H9 (cell line): Measurements from ENCODE around the gene NKG7. TPM values are rescaled to one million over a fixed set of nuclear protein-coding genes. Genes with fewer than 3 reads are reported as not detected.
"Not testable (repeated sequence)": the region's sequence is repeated elsewhere in the genome, so short reads cannot be mapped to it uniquely, and the experiment has no call there.

Experiments
- DNase-seq: peaks from one replicate; pipeline ENCODE4 v3.0.0-alpha.2; 2017
- H2AFZ ChIP-seq: one replicate; pipeline ENCODE4 v1.6.1; 2013; ENCODE audit warnings: mild to moderate bottlenecking, low read length, control low read depth, moderate library complexity
- H2AK5ac ChIP-seq: 2 replicates; pipeline ENCODE4 v1.6.1; 2013; ENCODE audit warnings: low read length, control low read depth, mixed read lengths; ENCODE audit not compliant: insufficient read length
- H2BK120ac ChIP-seq: one replicate; pipeline ENCODE4 v1.6.1; 2013; ENCODE audit warnings: low read depth, mild to moderate bottlenecking, low read length, control low read depth, inconsistent platforms; ENCODE audit not compliant: poor library complexity, severe bottlenecking
- H2BK12ac ChIP-seq: 2 replicates; pipeline ENCODE4 v1.6.1; 2013; ENCODE audit warnings: low read length, control low read depth, mixed read lengths, low read depth; ENCODE audit not compliant: insufficient read length
- H2BK15ac ChIP-seq: 2 replicates; pipeline ENCODE4 v1.6.1; 2013; ENCODE audit warnings: low read depth, low read length, control low read depth
- H2BK20ac ChIP-seq: one replicate; pipeline ENCODE4 v1.6.1; 2013; ENCODE audit warnings: low read depth, mild to moderate bottlenecking, low read length, control low read depth, inconsistent platforms; ENCODE audit not compliant: poor library complexity, severe bottlenecking
- H2BK5ac ChIP-seq: 2 replicates; pipeline ENCODE4 v1.6.1; 2013; ENCODE audit warnings: low read length, control low read depth, mixed read lengths; ENCODE audit not compliant: insufficient read length
- H3K14ac ChIP-seq: 2 replicates; pipeline ENCODE4 v1.6.1; 2013; ENCODE audit warnings: low read length, control low read depth; ENCODE audit not compliant: insufficient read depth
- H3K18ac ChIP-seq: 2 replicates; pipeline ENCODE4 v1.6.1; 2013; ENCODE audit warnings: low read depth, mild to moderate bottlenecking, mixed read lengths, low read length, control low read depth; ENCODE audit not compliant: insufficient read length
- H3K23ac ChIP-seq: 2 replicates; pipeline ENCODE4 v1.6.1; 2013; ENCODE audit warnings: low read length, control low read depth, mixed read lengths, low read depth; ENCODE audit not compliant: insufficient read length
- H3K23me2 ChIP-seq: 2 replicates; pipeline ENCODE4 v1.6.1; 2013; ENCODE audit warnings: low read depth, mild to moderate bottlenecking, mixed read lengths, low read length, control low read depth; ENCODE audit not compliant: insufficient read length, poor library complexity, severe bottlenecking
- H3K27ac ChIP-seq: 2 replicates; pipeline ENCODE4 v1.5.1; 2013; ENCODE audit warnings: low read length, control low read depth, mixed read lengths, low read depth; ENCODE audit not compliant: insufficient read length
- H3K27me3 ChIP-seq: 2 replicates; pipeline ENCODE4 v1.6.1; 2013; ENCODE audit warnings: low read length, control low read depth, inconsistent platforms; ENCODE audit not compliant: insufficient read depth
- H3K4ac ChIP-seq: 2 replicates; pipeline ENCODE4 v1.6.1; 2013; ENCODE audit warnings: low read depth, mild to moderate bottlenecking, control low read depth, inconsistent platforms, low read length, moderate library complexity
- H3K4me1 ChIP-seq: 2 replicates; pipeline ENCODE4 v1.6.1; 2013; ENCODE audit warnings: low read length, control low read depth, inconsistent platforms; ENCODE audit not compliant: insufficient read depth
- H3K4me2 ChIP-seq: 2 replicates; pipeline ENCODE4 v1.6.1; 2013; ENCODE audit warnings: low read length, control low read depth, mixed read lengths; ENCODE audit not compliant: insufficient read length, insufficient read depth
- H3K56ac ChIP-seq: 2 replicates; pipeline ENCODE4 v1.6.1; 2013; ENCODE audit warnings: low read depth, mild to moderate bottlenecking, mixed read lengths, low read length, control low read depth; ENCODE audit not compliant: insufficient read length
- H3K79me1 ChIP-seq: 2 replicates; pipeline ENCODE4 v1.6.1; 2013; ENCODE audit warnings: low read depth, mild to moderate bottlenecking, moderate library complexity, low read length, control low read depth, inconsistent platforms; ENCODE audit not compliant: insufficient read depth, poor library complexity, severe bottlenecking
- H3K79me2 ChIP-seq: 2 replicates; pipeline ENCODE4 v1.6.1; 2013; ENCODE audit warnings: low read length, control low read depth, inconsistent platforms; ENCODE audit not compliant: insufficient read depth
- H3K9ac ChIP-seq: 2 replicates; pipeline ENCODE4 v1.6.1; 2013; ENCODE audit warnings: low read length, control low read depth, mixed read lengths; ENCODE audit not compliant: insufficient read length; ENCODE audit errors: extremely low read depth
- H3K9me3 ChIP-seq: one replicate; pipeline ENCODE4 v1.6.1; 2013; ENCODE audit warnings: low read depth, low read length, inconsistent platforms; ENCODE audit not compliant: control insufficient read depth
- H3T11ph ChIP-seq: one replicate; pipeline ENCODE4 v1.6.1; 2013; ENCODE audit warnings: mild to moderate bottlenecking, low read length, control low read depth, inconsistent platforms
- H4K20me1 ChIP-seq: one replicate; pipeline ENCODE4 v1.6.1; 2013; ENCODE audit not compliant: control insufficient read depth, insufficient read length, insufficient read depth
- H4K5ac ChIP-seq: 2 replicates; pipeline ENCODE4 v1.6.1; 2013; ENCODE audit warnings: low read depth, mild to moderate bottlenecking, mixed read lengths, low read length, control low read depth; ENCODE audit not compliant: insufficient read length
- H4K8ac ChIP-seq: replicated peaks from 2 replicates; pipeline ENCODE4 v1.6.1; 2013; ENCODE audit warnings: low read length, control low read depth, mixed read lengths, low read depth; ENCODE audit not compliant: insufficient read length
- H4K91ac ChIP-seq: 2 replicates; pipeline ENCODE4 v1.6.1; 2013; ENCODE audit warnings: low read depth, mild to moderate bottlenecking, moderate library complexity, mixed read lengths, low read length, control low read depth; ENCODE audit not compliant: insufficient read length
- H3K27ac Mint-ChIP-seq, 3 experiments: 2 replicates in 2 of 3; 3 replicates in 1 of 3; pipeline ENCODE4 v1.8.0; 2020 to 2021; ENCODE audit warnings: mixed read lengths in 3 of 3, mild to moderate bottlenecking in 1 of 3, moderate library complexity in 1 of 3
- H3K27me3 Mint-ChIP-seq: 2 replicates; pipeline ENCODE4 v1.8.0; 2021; ENCODE audit warnings: low read depth, mild to moderate bottlenecking, moderate library complexity, mixed read lengths
- H3K36me3 Mint-ChIP-seq, 3 experiments: 2 replicates in 2 of 3; 3 replicates in 1 of 3; pipeline ENCODE4 v1.8.0; 2020 to 2021; ENCODE audit warnings: low read depth in 3 of 3, mixed read lengths in 3 of 3; ENCODE audit not compliant: insufficient read depth in 1 of 3
- H3K4me1 Mint-ChIP-seq, 2 experiments: 2 replicates each; pipeline ENCODE4 v1.8.0; 2020; ENCODE audit warnings: mixed read lengths in 2 of 2
- H3K4me3 Mint-ChIP-seq, 2 experiments: 2 replicates in 1 of 2; 3 replicates in 1 of 2; pipeline ENCODE4 v1.8.0; 2020 to 2021; ENCODE audit warnings: mild to moderate bottlenecking in 2 of 2, mixed read lengths in 2 of 2, moderate library complexity in 1 of 2
- H3K9me3 Mint-ChIP-seq, 2 experiments: 2 replicates in 1 of 2; 3 replicates in 1 of 2; pipeline ENCODE4 v1.8.0; 2020; ENCODE audit warnings: mild to moderate bottlenecking in 2 of 2, mixed read lengths in 2 of 2, moderate library complexity in 1 of 2
- CTCF ChIP-seq: fragments of 200-600 bp; sonication (generic); conservative IDR thresholded peaks from 3 replicates; pipeline ENCODE4 v1.8.0; 2021; ENCODE audit warnings: antibody characterized with exemption, mild to moderate bottlenecking
- WGBS: extraction: QIAGEN DNeasy Blood & Tissue Kit; methylation state at CpG from one replicate; pipeline ENCODE4 v1.1.7; 2013; ENCODE audit warnings: missing lambda C conversion rate, low lambda C conversion rate, mixed read lengths; ENCODE audit not compliant: insufficient read length; ENCODE audit errors: extremely low coverage; 5-methylcytosine and 5-hydroxymethylcytosine counted together
- total RNA-seq: library from RNA; stranded (reverse); gene quantifications from 2 replicates; pipeline ENCODE4 v1.2.1, GENCODE V29; 2021

NKG7 gene
- total RNA-seq, 1 experiment from 2014 or later = not detected

GRCh38 chr19:51402117-51402516 is 29.7 kb upstream of the NKG7 start:
- Mint-ChIP-seq H3K27ac (no peak overlapping the region), H3K9me3 (peaks cover 49 to 51% of the 10 kb centered on the region in 2 experiments), H3K27me3 (peaks cover 8% of the 10 kb centered on the region), H3K4me1 (peaks cover 7 to 13% of the 10 kb centered on the region in 2 experiments), H3K4me3 (peak overlapping the region in 1 of 2 experiments; percentile 15; a peak in 1 of 5 replicates), H3K36me3 (peaks cover 44 to 69% (median 53%) of the 10 kb centered on the region in 3 experiments)
- Histone ChIP-seq H2AK5ac (no peak overlapping the region), H2BK20ac (no peak overlapping the region), H4K5ac (no peak overlapping the region), H3K23me2 (no peaks in the 10 kb centered on the region), H3K27me3 (no peaks in the 10 kb centered on the region), H4K20me1 (no peaks in the 10 kb centered on the region), H3K4ac (no peak overlapping the region), H3K9me3 (peaks cover 19% of the 10 kb centered on the region), H3K4me1 (no peaks in the 10 kb centered on the region), H2BK120ac (no peak overlapping the region), H3K23ac (no peak overlapping the region), H3K4me2 (no peak overlapping the region), H3K79me1 (no peaks in the 10 kb centered on the region), H2BK15ac (no peak overlapping the region), H3K18ac (no peak overlapping the region), H3K9ac (no peak overlapping the region), H3T11ph (no peak overlapping the region), H2BK5ac (no peak overlapping the region), H3K79me2 (no peaks in the 10 kb centered on the region), H2AFZ (no peak overlapping the region), H4K8ac (no peak overlapping the region), H4K91ac (no peak overlapping the region), H3K14ac (no peak overlapping the region), H2BK12ac (no peak overlapping the region), H3K27ac (no peak overlapping the region), H3K56ac (no peak overlapping the region)
- TF ChIP-seq CTCF = no peak
- no CpG with 5 or more reads among the region's 9 CpGs for WGBS
- no peak for DNase-seq

GRCh38 chr19:51399936-51400335 is 27.5 kb upstream of the NKG7 start:
- H3K9ac ChIP-seq, H2AK5ac ChIP-seq, H2AFZ ChIP-seq, H3K27me3 ChIP-seq, H3K4ac ChIP-seq, H2BK20ac ChIP-seq, H4K8ac ChIP-seq, H3K4me1 ChIP-seq, H2BK5ac ChIP-seq, H2BK120ac ChIP-seq, H4K20me1 ChIP-seq, H3K79me2 ChIP-seq, H2BK12ac ChIP-seq, H4K91ac ChIP-seq, H3K27ac ChIP-seq, H3K23ac ChIP-seq, H3K4me2 ChIP-seq, H3K23me2 ChIP-seq, H3T11ph ChIP-seq, H3K79me1 ChIP-seq, H2BK15ac ChIP-seq, H4K5ac ChIP-seq, H3K18ac ChIP-seq, H3K56ac ChIP-seq, H3K27me3 Mint-ChIP-seq, H3K14ac ChIP-seq, DNase-seq, H3K4me3 Mint-ChIP-seq: not testable (repeated sequence)
- WGBS = no CpG with 5 or more reads among the region's 7 CpGs
- peaks cover 12 to 25% of the 10 kb centered on the region in 2 experiments for H3K4me1 Mint-ChIP-seq
- peaks cover 19% of the 10 kb centered on the region for H3K9me3 ChIP-seq
- H3K36me3 Mint-ChIP-seq = peaks cover 39 to 61% (median 43%) of the 10 kb centered on the region in 3 experiments
- peak overlapping the region in 1 of 3 experiments; percentile 28; a peak in 1 of 7 replicates for H3K27ac Mint-ChIP-seq
- peaks cover 40 to 43% of the 10 kb centered on the region in 2 experiments for H3K9me3 Mint-ChIP-seq
